Measurements from ENCODE around the gene KCNE1.
"Not testable (repeated sequence)": the region's sequence is repeated elsewhere in the genome, so short reads cannot be mapped to it uniquely, and the experiment has no call there.

The KCNE1 gene

GRCh38 chr21:34407294-34407693 lies 104.7 kb downstream of the KCNE1 start:
- DNase-seq (ENCODE audit: low spot score), result not testable (repeated sequence)

GRCh38 chr21:34406676-34407075 lies 105.3 kb downstream of the KCNE1 start:
- DNase-seq (ENCODE audit: low spot score), result not testable (repeated sequence)

GRCh38 chr21:34406102-34406501 lies 105.9 kb downstream of the KCNE1 start:
- not testable (repeated sequence) for DNase-seq (ENCODE audit: low spot score)

GRCh38 chr21:34405686-34406085 lies 106.3 kb downstream of the KCNE1 start:
- not testable (repeated sequence) for DNase-seq (ENCODE audit: low spot score)

DNA sequence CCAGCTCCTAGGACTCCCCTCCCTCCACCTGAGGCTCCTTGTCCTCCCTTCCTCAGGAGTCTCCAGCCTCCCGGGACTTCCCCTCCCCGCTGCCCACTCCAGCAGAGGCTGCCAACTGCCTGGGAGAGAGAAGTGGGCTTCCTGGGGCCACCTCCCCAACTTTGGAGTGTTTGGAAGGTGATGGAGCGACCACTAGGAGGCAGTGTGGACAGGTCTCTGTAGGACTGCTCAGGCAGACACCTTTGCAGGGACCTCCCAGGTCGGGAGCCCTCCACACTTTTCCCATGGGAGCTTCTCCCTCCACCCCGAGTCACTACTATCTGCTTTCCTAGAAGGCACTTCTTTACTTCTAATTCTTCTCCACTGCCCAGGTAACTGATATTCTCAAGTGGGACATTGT lies 107.3 kb downstream of the KCNE1 start:
- DNase-seq (ENCODE audit: low spot score), result not testable (repeated sequence)

- not testable (repeated sequence) for DNase-seq (ENCODE audit: low spot score)
These were observed 111.5 kb downstream of the KCNE1 start for GRCh38 chr21:34400522-34400921.

Data from GM03348 (cell line).